ENCODE results near the gene MTHFD2L.

The MTHFD2L gene

GRCh38 chr4:74278490-74278889, 120.6 kb downstream of the MTHFD2L start:
- no peak overlapping the region for H3K27ac ChIP-seq (ENCODE audit: low read depth, low read length)
- no peaks in the 10 kb centered on the region for H3K79me2 ChIP-seq (ENCODE audit: insufficient read depth, low read length)
- no peak overlapping the region for H2AFZ ChIP-seq (ENCODE audit: low read depth, low read length, severe bottlenecking)
- H3K4me2 ChIP-seq (ENCODE audit: low read depth, low read length, poor library complexity, severe bottlenecking), result no peak overlapping the region
- no peaks in the 10 kb centered on the region for H3K9me3 ChIP-seq (ENCODE audit: insufficient read depth, low read length)
- no peak for TF ChIP-seq CTCF (IDR thresholded peaks at IDR 0.05; ENCODE audit: insufficient read depth, low read length, poor library complexity, severe bottlenecking)
- TF ChIP-seq EZH2phosphoT487 (conservative IDR thresholded peaks at IDR 0.05; ENCODE audit: low read length), result no peak
- H3K4me3 ChIP-seq (ENCODE audit: insufficient read depth, low read length, poor library complexity, severe bottlenecking), result no peak overlapping the region
- H3K27me3 ChIP-seq (ENCODE audit: low read length), result no peaks in the 10 kb centered on the region
- H3K9ac ChIP-seq (ENCODE audit: low read length), result no peak overlapping the region
- no peaks in the 10 kb centered on the region for H3F3A ChIP-seq (ENCODE audit: insufficient read depth)
- H4K20me1 ChIP-seq (ENCODE audit: low read depth, low read length), result no peaks in the 10 kb centered on the region
- H3K36me3 ChIP-seq (ENCODE audit: low read length), result no peaks in the 10 kb centered on the region
- no peaks in the 10 kb centered on the region for H3K9me2 ChIP-seq (replicated peaks; ENCODE audit: insufficient read depth, low read length)

GRCh38 chr4:74279716-74280115, 121.8 kb downstream of the MTHFD2L start:
- Histone ChIP-seq H3K79me2 (ENCODE audit: insufficient read depth, low read length) (no peaks in the 10 kb centered on the region), H3K4me2 (ENCODE audit: low read depth, low read length, poor library complexity, severe bottlenecking) (no peak overlapping the region), H3K4me3 (ENCODE audit: insufficient read depth, low read length, poor library complexity, severe bottlenecking) (no peak overlapping the region), H3K9ac (ENCODE audit: low read length) (no peak overlapping the region), H3K9me3 (ENCODE audit: insufficient read depth, low read length) (no peaks in the 10 kb centered on the region), H4K20me1 (ENCODE audit: low read depth, low read length) (no peaks in the 10 kb centered on the region), H3K9me2 (replicated peaks; ENCODE audit: insufficient read depth, low read length) (no peaks in the 10 kb centered on the region), H3K27ac (ENCODE audit: low read depth, low read length) (no peak overlapping the region), H3K36me3 (ENCODE audit: low read length) (no peaks in the 10 kb centered on the region), H3K27me3 (ENCODE audit: low read length) (no peaks in the 10 kb centered on the region), H2AFZ (ENCODE audit: low read depth, low read length, severe bottlenecking) (no peak overlapping the region), H3F3A (ENCODE audit: insufficient read depth) (no peaks in the 10 kb centered on the region)
- TF ChIP-seq EZH2phosphoT487 (conservative IDR thresholded peaks at IDR 0.05; ENCODE audit: low read length) (no peak), CTCF (IDR thresholded peaks at IDR 0.05; ENCODE audit: insufficient read depth, low read length, poor library complexity, severe bottlenecking) (no peak)

- H3K9ac ChIP-seq (ENCODE audit: low read length), result no peak overlapping the region
- no peaks in the 10 kb centered on the region for H3F3A ChIP-seq (ENCODE audit: insufficient read depth)
- H2AFZ ChIP-seq (ENCODE audit: low read depth, low read length, severe bottlenecking), result no peak overlapping the region
- no peaks in the 10 kb centered on the region for H3K27me3 ChIP-seq (ENCODE audit: low read length)
- TF ChIP-seq EZH2phosphoT487 (conservative IDR thresholded peaks at IDR 0.05; ENCODE audit: low read length) (no peak), CTCF (IDR thresholded peaks at IDR 0.05; ENCODE audit: insufficient read depth, low read length, poor library complexity, severe bottlenecking) (no peak)
- H3K9me3 ChIP-seq (ENCODE audit: insufficient read depth, low read length), result no peaks in the 10 kb centered on the region
- H3K27ac ChIP-seq (ENCODE audit: low read depth, low read length), result no peak overlapping the region
- H3K79me2 ChIP-seq (ENCODE audit: insufficient read depth, low read length), result no peaks in the 10 kb centered on the region
- no peak overlapping the region for H3K4me2 ChIP-seq (ENCODE audit: low read depth, low read length, poor library complexity, severe bottlenecking)
- H3K36me3 ChIP-seq (ENCODE audit: low read length), result no peaks in the 10 kb centered on the region
- no peaks in the 10 kb centered on the region for H3K9me2 ChIP-seq (replicated peaks; ENCODE audit: insufficient read depth, low read length)
- H3K4me3 ChIP-seq (ENCODE audit: insufficient read depth, low read length, poor library complexity, severe bottlenecking), result no peak overlapping the region
- no peaks in the 10 kb centered on the region for H4K20me1 ChIP-seq (ENCODE audit: low read depth, low read length)
Measured at GRCh38 chr4:74282926-74283325, 125.0 kb downstream of the MTHFD2L start.
